ENCODE data around the gene KIF18A.
"Not testable (repeated sequence)": the region's sequence is repeated elsewhere in the genome, so short reads cannot be mapped to it uniquely, and the experiment has no call there.

KIF18A gene

DNA sequence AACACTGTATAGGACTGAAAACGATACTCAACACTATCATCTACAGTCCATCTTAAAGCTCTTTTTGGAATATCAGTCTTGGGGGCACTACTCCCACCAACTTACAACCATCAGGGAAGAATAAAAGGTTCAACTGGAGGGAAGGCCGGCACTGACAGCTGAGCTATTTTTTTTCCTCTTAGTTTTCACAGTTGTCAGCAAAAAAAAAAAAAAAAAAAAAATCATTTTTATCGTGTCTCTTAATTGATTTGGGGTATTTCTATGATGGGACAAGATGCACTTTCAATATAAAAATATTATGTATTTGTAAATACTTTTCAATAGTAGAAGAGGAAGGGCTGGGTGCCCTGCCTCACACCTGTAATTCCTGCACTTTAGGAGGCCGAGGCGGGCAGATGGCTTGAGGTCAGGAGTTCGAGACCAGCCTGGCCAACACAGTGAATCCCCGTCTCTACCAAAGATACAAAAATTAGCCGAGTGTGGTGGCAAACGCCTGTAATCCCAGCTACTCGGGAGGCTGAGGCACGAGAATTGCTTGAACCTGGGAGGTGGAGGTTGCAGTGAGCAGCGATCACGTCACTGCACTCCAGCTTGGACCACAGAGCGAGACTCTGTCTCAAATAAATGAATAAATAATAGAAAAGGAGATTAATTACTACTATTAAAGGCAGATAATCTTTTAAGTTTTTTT, 1.5 kb downstream of the KIF18A start:
- DNase-seq (ENCODE audit: low read depth in 2 of 2) = no peak

DNA sequence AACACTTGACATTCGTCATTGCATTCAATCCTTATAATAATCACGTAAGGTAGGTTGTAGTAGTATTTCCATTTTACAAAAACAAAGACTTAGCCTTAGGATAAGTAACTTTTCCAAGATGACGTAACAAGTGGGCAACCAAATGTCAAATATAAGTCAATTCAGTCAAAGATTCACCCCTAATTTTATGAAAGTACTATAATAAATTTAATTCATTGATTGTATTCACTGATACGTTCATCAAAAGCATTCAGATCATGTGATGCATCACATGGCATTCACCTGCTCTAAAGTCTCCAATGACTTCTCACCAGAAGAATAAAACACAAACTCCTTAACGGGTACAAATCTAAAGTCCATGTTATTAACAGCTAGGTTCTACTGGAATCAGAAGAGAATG, 2.1 kb downstream of the KIF18A start:
- no peak for DNase-seq (ENCODE audit: low read depth in 2 of 2)

DNA sequence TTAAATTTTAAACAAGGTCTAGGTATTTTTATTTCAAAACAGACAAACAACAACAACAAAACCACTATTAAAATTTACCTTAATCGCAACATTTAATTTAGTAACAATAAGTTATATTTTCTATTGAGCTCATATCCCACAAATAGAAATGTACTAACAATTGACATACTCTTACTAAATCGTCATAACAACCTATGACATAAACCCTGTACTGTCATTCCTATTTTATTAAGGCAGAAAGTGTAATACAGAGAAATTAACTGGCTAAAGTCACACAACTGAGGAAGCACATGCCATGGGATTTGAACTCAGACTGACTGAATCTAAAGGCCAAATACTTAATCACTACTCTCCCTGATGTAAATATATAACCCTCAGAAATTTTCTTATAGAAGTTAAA, 3.0 kb downstream of the KIF18A start:
- no peak for DNase-seq (ENCODE audit: low read depth in 2 of 2)

DNA sequence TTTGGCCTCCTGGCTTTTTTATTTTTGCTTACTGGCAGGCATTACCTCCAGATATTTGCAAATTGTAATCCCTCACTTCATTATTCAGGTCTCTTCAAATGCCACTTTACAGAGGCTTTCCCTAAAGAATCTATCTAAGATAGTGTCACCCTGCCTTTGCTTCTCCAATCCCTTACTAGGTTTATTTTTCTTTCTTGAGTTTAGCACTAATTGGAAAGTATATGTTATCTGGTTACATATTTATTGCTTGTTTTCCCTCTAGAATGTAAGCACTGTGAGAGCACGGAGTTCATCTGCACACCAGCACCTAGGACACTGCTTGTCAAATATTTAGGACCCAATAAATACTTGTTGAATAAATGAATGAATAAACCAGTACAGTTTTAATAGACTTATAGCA, 3.5 kb downstream of the KIF18A start:
- no peak for DNase-seq (ENCODE audit: low read depth in 2 of 2)

DNA sequence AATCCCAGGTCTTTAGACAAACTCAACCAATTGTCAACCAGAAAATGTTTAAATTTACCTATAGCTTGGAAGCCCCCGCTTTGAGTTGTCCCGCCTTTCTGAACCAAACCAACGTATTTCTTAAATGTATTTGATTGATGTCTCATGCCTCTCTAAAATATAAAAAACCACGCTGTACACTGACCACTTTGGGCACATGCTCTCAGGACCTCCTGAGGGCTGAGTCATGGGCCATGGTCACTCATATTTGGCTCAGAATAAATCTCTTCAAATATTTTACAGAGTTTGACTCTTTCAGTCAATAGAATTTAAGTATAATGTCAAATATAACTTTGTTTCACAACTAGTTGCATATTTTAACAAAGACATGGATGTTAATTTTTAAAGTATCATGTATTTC, 5.7 kb downstream of the KIF18A start:
- not testable (repeated sequence) for DNase-seq (ENCODE audit: low read depth in 2 of 2)

DNA sequence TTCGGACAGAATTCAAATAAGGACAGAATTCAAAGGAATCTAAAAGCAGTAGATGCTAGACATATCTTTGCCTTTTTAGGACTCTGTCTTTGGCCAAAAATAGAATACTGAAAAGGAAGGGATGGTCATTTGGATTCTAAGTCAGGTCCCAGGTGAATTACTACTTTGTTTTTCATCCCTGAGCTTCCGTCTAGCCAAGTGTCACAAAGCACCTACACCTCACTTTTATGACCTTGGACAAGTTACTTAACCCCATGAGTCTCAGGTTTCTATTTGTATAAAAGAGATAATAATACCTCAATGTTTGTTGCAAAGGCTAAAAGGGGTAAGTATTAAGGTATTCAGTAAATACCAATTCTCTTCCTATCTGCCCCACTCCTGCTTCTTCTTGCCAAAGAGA, 7.3 kb downstream of the KIF18A start:
- no peak for DNase-seq (ENCODE audit: low read depth in 2 of 2)

DNA sequence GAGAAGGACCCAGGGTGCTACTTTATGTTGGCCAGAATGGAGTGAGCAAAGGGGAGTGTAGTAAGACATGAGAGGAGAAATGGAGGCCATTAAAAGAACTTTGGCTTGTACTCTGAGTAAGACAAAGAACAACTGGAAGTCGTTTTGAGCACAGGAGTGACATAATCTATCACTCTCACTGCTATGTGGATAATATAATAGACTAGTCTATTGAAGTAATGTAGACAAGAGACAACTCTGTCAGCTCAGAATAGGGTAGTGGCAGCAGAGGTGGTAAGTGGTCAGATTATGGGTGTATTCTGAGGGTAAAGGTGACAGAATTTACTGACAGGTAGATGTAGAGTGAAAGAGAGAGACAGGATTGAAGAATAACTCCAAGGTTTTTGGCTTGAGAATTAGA, 8.2 kb downstream of the KIF18A start:
- DNase-seq (ENCODE audit: low read depth in 2 of 2) = no peak

DNA sequence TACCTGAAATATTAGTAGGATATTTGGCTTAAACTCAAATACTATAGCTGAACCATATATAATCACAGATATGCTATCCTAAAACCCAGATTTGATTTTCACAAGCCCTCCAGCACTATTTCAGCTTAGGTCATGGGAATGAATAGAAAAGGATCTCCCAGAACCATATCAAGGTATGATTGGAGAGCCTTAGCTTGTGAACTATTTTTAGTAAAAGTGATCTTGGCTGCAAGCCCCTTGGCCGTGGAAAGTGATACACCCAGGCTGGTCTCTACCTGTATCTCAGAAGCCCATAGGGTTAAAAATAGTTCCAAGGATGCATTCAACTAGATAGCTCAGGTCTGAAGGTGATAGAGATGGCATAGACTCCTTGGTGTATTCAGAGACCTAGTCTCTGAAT, 9.7 kb downstream of the KIF18A start:
- DNase-seq (ENCODE audit: low read depth in 2 of 2) = no peak

DNA sequence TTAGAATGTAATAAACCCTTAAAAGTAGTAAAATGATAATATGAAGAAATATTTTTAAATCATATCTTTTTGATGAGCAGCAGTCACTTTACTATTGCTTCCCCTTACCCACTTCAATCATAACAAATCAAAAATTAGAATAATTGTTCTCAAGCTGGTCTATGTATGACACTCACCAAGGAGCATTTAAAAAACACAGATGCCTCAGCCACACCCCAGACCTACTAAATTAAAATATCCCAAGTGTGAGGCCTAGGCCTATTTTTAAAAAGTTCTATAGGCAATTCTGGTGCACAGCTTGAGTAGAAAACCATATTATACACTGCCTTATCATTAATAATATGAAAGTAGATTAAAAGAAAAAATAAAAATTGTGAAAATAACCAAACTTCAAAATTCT, 15.2 kb downstream of the KIF18A start:
- DNase-seq (ENCODE audit: low read depth in 2 of 2) = no peak

DNA sequence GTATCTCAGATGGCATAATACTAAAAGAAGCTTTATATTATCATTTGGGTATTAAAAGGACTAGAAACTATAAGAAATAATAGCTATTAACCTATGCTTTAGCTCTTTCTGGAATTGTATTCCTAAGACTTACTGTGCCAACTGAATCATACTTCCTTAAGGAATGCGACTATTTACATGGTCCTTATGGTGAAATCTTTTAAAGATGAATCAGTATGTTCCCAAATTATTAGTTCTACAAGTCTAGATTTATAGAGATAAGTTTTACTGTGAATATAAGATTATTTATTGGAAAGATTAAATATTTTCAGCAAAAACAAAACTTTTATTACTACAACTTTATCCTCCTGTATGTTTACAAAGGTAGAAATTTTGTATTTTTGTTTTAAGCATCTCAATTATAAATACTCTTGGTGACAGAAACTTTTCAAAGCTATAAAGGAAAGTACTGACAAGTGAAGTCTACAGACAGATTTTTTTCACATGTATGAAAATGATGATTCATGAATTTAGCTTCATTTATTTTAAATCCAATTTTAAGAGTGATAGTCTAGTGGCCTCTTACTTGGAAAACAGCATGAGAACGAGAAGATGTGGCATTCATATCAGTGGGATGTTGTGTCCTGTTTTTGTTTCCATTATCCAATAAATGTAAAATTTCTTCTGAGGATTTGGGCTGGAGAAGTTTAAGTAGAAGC, 17.8 kb downstream of the KIF18A start:
- no peak for DNase-seq (ENCODE audit: low read depth in 2 of 2)

DNA sequence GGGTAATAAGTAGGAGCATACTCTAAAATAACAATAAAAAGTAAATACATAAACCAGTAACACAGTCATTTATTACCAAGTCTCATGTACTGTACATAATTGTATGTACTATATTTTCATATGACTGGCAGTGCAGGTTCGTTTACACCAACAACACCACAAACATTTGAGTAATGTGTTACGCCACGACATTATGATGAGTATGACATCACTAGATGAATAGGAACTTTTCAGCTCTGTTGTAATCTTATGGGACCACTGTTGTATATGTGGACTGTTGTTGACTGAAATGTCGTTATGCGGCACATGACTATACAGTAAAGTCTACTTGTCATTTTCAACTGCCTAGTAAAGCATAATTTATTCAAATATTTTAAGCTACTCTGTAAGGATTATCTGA, 18.6 kb downstream of the KIF18A start:
- no peak for DNase-seq (ENCODE audit: low read depth in 2 of 2)

DNA sequence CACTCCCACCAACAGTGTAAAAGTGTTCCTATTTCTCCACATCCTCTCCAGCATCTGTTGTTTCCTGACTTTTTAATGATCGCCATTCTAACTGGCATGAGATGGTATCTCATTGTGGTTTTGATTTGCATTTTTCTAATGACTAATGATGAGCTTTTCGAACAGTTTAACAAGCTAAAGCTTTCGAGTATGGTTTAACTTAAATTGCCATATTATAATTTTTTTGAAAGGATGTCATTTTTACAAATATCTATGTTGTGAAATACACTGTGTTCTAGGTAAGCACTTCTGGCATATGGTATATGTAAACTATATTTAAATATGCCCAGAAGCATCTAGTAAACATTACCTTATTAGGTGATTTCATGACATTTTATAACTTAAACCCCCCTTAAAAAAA, 20.3 kb downstream of the KIF18A start:
- not testable (repeated sequence) for DNase-seq (ENCODE audit: low read depth in 2 of 2)

DNA sequence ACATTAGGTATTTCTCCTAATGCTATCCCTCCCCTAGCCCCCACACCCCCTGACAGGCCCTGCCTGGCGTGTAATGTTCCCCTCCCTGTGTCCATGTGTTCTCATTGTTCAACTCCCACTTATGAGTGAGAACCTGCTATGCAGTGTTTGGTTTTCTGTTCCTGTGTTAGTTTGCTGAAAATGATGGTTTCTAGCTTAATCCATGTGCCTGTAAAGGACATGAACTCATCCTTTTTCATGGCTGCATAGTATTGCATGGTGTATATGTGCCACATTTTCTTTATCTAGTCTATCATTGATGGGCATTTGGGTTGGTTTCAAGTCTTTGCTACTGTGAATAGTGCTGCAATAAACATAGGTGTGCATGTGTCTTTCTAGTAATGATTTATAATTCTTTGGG, 20.8 kb downstream of the KIF18A start:
- not testable (repeated sequence) for DNase-seq (ENCODE audit: low read depth in 2 of 2)

DNA sequence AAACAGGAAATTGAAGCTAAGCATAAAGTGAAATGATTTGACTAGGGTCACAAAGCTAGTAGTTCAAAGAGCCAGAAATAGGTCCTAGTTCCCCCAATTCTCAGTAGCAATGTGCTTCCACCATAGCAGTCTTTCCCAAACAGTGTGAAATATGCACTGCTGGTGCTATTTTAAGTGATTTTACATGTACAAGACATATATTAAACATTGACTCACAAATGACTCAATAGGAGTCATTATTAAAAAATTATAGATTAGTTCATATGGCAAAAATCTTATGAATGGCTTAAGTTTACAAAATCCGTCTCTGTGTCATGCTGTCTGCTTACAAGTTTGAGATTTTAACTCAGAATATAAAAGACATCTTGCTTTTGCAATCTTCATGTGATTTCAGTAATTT, 21.4 kb downstream of the KIF18A start:
- no peak for DNase-seq (ENCODE audit: low read depth in 2 of 2)

DNA sequence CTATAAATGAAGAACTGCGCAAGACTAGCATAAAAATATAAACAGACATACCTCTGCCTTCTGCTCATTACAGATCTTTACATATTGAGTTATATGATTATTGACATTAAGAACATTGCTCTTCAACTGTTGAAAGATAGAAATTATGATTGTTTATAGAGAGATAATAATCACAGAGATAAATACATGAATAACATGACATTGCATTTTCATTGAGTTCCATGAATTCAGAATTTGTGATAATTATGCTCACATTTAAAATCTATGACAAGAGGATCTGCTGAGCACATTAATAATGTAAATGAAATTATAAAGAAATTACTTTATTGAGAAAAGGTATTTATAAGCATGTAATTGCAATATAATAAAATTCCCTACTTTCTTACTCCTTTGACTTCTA, 24.8 kb downstream of the KIF18A start:
- no peak for DNase-seq (ENCODE audit: low read depth in 2 of 2)

DNA sequence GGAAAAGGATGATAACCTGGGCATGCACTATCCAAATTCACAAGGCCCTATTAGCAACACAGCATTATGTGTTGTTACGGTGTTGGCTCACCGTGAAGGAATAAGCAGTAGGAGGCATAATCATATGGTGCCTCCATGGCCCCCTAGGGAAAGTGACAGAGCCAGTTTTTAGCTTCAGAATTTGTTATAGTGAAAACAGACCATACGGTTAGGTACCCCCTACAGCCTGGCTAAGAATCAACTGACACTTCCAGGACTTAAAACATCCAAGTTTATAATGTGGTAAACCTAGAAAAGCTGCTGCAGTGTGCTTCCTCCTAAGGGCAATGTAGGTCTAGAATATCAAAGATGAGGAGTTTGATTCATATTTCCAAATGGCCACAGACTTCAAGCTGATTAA, 30.4 kb downstream of the KIF18A start:
- DNase-seq (ENCODE audit: low read depth in 2 of 2) = no peak

DNA sequence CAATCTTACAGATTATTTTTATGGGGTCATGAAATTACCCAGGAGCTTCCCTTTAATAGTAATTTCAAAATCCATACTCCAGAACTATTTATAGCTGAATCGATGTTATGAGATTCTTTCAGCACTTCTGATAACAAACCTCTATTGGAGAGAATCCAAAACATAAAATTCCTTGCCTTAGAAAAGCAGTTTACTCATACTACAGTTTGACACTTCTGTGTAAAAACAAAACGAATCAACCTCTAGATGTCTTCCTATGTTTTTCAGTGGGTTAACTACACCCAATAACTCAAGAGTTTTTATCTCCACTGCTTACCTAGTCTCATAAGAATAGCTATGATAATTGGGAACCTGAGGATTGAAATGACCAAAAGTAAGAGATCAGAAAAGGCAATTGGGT, 35.6 kb downstream of the KIF18A start:
- no peak for DNase-seq (ENCODE audit: low read depth in 2 of 2)

DNA sequence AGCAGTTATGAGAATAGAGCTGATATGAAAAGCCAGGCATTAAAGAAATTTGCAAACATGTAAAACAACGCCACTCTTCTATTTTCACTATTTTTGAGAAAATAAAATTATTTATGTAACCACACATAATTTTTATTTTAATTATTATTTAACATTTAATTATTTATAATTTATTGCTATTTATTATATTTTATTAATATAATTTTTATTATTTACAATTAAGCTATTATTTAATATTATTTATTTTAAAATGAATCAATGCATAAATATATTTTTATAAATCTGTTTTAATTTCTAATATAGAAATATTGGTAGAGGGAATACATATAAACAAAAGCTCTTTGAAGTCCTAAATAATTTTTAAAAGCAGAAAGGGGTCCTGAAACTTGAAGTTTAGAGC, 36.7 kb downstream of the KIF18A start:
- DNase-seq (ENCODE audit: low read depth in 2 of 2) = no peak

DNA sequence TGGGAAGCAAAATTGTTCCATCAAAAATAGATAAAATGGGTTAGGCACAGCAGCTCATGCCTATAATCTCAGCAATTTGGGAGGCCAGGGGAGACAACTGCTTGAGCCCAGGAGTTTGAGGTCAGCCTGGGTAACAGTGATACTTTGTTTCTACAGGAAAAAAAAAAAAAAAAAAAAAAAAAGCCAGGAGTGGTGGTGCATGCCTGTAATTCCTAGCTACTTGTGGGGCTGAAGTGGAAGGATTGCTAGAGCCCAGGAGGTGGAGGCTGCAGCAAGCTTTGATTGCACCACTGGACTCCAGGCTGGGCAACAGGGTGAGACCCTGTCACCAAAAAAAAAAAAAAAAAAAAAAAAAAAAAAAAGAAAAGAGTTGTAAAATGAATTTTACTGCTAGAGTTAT, 49.6 kb downstream of the KIF18A start:
- no peak for DNase-seq (ENCODE audit: low read depth in 2 of 2)

DNA sequence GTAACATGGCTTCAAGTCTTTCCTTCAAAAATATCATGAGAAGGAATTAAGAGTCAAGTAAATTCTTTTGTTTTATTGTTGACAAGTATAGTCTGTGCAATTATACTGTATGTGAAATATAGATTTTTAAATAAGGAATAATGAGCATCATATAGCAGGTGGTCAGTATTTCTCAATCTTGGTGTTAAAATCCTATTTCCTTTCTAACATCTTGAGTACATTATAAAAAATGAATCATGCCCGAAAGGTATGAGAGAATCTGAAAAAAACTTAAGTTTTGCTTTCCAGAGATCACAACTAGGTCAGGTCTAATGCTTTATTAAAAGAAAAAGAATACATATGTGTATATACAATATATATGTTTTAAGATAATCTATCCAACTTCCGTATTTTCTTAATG, 53.1 kb downstream of the KIF18A start:
- DNase-seq (ENCODE audit: low read depth in 2 of 2) = no peak

DNA sequence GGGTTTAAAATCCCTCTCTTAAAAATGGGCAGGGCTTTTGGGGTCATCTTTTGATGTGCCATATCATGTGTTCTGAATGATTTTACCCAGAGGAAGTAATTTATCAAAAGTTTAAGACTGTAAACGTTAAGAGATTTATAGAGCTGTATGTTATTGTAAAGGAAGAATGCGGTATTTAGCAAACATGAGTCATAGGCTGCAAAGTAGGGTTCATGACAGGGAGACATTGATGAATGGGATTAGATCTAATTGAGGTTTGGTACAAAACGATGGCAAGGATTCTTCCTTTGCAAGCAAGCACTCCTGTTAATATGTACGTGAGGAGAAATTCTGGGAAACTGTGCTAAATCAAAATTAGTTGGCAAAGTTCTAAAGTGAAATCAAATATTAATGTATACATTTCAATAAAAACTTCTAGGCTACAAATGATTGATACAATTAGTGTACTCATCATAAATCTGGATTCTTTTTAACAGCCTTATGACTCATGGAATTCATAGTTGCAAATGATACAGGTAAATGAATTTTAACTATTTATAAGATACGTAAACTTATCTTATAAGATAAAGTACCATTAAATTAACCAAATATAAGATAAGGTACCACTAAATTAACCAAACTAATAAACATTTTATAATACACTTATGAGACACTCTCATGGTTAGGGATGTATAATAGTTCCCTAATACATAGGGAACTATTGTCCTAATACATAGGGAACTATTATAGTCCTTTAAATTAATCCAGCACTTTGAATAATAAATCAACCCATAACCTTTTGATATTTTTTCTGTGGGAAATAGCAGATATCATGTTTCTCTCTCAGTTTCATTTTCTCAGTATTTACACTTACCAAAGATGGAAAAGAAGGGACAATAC, 58.4 kb downstream of the KIF18A start:
- no peak for DNase-seq (ENCODE audit: low read depth in 2 of 2)

DNA sequence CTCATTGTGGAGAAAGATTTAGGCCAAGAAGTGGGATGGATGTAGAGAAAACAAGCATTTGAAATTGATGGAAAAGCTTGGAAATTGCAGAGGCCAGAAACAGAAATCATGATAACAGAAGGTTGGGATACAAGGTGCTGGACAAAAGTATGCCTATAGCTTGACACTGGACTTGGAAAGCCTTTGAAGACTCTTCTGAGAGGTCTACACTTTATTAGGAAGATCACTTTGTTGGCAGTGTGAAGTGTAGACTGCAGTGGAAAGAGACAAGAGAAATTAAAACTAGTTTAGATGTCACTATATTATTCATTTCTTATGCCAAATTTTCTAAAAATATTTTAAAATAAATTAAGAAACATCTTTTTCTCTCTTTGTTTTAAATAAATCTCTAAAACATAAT, 59.1 kb downstream of the KIF18A start:
- no peak for DNase-seq (ENCODE audit: low read depth in 2 of 2)

Data from stimulated activated CD4-positive, alpha-beta T cell treated with anti-CD3 and anti-CD28 coated beads, Interleukin-1b, Interleukin-23, amount 100 ng/mL, for 1 hour (primary cell).